Activated T-helper 9 cell treated with anti-CD3 and anti-CD28 coated beads, Interleukin-2, amount 50 U/mL, for 16 hours (primary cell): ENCODE data around the gene CEP104.

Experiments used
- DNase-seq: peaks from one replicate; pipeline ENCODE4 v3.0.0-alpha.2; 2020; ENCODE audit warnings: low read depth

Gene CEP104

DNA sequence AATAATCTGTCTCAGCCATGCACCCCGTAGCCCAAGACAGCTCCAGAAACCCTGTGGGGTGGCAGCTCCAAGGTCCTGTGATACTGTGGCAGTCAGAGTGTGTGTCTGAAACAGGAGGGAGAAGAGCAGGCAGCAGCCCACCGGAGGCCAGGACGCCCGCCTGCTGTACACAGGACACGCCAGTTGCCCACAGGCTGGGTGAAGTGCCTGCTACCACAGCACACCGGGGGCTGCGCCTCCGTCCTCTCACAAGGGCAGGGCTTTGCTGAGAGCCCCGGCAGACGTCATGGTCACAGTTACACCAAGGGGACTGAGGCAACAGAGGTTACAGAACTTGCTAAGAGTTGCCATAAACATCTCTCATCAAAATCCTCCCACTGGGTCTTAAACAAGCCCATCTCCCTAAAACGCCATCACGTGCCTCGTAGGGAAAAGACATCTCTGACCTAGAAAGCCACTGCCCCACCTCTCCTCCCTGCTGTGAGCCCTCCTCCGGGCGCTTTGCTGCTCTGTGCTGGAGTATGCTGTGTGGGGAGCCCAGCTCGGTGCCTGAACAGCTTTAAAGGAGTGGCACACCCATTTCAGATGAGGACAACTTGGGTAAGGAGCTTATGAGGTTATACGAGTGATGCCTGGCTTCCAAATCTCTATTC, 37.7 kb upstream of the CEP104 start:
- no peak for DNase-seq

DNA sequence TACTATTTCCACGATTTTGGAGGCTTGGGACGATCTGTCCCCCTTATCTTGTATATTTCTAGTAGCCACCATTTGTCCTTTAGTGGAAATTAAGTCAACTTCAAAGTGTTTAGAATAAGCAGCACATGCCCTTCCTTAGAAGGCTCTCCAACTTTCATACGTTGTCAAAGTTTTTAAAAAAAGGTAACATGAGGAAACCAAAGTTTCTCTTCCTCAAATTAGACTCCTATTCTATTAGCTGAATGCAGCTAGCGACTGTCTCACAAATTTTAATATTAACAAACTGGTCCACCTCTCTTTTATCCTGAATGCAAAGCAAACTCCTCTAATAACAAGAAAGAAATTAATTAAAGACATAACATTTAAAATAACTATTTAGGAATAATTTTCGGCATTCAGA, 36.2 kb upstream of the CEP104 start:
- no peak for DNase-seq

DNA sequence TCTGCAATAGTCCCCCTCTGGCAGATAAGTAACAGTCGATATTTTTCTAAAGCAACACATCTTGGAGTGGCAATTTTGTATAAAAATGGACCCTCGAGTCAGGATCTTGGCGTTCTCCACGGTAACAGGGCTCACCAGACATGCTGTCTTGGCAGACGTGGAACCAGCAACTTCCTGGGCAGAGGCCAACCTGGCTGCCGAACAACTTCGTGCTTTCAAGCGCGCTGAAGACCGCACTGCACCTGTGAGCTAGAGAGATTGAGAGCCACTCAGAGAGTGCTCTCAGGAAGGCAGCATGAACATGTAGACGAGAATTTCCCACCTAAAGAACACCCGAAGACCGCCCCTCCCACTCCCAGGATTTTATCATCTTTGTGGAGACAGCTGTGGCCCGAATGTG, 35.7 kb upstream of the CEP104 start:
- no peak for DNase-seq

DNA sequence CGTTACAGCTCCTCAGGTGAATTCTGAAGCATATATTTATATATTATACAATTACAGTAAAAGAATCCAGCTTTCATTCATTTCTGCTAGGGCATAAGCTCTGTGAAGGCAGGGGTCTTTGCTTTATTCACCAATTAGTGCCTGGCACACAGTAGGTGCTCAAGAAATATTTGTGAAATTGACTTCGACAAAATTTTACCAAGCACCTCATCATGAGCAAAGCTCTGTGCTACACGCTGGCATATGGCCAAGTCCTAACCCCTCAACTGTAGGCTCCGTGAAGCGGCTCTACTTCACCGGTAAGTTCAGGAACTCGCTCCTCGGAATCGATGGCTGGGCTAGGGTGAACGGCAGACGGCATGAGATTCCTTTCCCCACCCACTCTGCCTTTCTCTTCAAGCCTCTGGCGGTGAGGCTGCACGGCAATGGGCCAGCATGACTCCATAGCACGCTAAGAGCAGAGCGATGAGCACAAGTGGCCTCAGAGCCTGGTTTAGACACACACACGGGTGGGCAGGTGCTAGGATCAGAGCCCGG, 34.4 kb upstream of the CEP104 start:
- DNase-seq: no peak

DNA sequence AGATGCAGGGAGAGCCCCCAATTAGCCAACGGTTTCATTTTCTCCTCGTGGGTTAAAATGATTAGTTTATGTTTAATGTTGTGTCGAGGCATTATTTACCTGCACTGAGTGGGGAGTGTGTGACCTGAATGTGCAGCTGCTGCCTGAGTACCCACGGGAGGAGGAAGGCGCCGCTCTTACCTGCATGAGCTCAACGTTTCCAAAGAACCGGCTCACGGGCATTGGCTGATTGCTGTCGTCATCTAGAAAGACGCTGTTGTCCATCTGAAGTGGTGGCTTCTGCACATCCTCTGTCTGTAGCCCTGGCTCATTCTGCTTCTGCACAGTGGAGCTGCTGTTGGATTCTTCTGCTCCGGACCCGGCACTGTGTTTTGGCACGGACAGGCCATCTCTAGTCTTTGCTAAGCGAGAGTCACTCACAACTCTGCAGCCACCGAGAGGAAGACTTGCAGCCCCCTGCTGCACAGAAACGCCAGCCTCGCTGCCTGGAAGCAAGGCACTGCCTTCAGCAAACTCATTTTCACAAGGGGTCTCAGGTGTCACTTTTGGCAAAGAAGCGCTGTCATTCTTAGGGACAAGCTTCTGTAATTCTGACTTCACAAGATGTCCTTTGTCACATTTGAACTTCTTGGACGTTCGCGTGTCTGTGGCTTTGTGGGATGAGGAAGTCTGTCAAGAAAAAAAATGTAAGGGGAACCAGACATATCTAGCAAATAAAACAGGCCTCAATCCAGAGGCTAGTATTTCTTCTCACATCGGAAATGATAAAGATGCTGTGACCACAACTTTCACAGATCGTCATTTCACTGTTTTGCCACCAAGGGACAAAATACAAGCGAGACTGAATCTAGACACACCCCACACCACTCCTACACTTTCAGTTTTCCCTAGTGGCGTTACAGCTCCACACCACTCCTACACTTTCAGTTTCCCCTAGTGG, 33.6 kb upstream of the CEP104 start:
- DNase-seq: no peak

DNA sequence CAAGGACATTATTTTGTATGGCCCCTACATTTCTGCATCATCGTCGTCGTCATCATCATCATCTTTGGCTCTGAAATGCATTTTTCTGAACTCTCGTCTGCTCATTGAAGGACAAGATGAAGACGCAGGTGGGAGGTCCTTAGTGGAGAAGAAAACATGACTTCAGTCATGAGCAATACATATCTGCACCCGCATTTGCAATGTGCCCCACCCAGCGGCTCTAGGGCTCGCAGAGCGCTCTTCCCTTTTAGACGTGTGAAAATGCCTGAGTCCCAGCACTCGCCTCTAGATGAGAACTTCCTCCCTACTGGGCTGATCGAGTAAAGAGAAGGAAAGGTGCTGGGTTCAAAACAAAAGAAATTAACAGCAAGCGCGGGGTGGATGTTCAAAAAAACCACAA, 32.9 kb upstream of the CEP104 start:
- DNase-seq: no peak

DNA sequence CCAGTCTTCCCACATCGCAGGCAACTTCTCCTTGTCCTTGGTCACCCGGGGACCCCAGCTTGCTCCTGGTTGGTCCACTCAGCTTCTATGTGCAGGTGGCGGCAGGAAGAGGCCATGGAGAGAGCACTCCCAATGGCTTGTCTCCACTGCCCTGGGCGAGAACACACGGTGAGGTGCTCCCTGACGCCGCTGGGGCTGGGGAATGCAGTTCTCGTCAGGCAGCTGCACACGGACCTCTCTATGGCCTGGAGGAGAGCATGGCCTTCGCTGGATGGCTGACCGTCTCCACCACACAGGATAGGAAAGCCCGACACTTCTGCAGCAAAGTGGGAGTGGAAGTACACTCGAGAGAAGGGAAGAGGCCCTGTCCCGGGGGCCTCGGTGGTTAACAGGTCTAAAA, 31.3 kb upstream of the CEP104 start:
- no peak for DNase-seq

DNA sequence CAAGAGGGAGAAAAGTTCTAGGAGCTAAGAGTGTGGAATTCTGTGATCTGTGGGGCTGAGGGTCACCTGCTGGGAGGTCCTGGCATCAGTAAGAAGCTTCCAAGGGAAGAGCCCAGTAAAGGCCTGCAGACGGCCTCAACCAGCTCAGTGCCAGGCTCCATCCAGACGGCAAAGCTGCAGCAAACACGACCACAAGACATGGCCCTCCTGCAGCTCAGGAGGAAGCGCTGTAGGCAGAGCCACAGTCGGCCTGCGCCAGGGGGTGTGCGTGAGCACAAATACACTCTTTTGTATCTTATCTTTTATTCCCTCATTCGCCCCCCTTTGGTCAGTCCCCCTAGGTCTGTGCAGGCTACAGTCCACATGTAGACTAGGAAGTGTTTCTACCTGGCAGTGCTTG, 29.7 kb upstream of the CEP104 start:
- DNase-seq: no peak

DNA sequence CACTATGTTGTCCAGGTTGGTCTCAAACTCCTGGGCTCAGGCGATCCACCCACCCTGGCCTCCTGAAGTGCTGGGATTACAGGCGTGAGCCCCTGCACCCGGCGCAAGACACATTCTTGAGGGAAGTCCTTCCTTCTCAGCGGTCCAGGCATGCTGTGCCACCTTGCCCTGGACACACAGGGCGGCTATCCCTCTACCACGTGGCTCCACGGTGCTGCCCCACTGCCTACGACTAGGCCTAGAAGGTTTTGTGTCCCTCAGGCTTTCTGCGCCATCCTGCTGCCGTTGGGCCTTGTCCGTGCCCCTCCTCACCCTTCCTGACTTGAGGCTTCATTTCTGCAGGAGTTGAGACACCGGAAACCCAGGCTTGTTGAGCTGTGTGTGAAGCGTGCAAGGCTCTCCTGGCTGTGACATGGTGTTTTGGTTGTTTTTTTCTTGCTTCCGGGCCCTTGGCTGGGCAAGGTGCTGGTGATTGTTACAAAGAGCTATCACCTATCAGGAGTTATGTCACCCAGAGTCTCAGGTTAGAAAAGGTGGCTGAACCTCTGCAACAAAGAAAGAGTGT, 29.2 kb upstream of the CEP104 start:
- no peak for DNase-seq

DNA sequence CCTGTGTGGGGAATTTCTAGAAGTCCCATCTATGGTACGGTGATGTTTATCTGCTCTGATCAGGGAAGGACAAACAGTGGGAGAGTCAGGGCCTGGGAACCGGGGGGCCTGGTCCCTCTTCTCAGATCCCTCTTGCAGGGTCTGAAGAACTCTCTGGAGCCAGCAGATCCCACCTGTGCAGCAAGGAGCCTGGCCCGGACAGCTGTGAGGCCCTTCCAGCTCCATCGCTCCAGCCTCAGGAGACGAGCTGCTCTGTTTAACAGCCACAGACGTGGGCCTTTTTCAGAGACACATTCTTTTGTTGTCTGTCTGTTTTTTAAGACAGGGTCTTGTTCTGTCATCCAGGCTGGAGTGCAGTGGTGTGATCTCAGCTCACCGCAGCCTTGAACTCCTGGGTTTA, 28.6 kb upstream of the CEP104 start:
- DNase-seq: no peak

DNA sequence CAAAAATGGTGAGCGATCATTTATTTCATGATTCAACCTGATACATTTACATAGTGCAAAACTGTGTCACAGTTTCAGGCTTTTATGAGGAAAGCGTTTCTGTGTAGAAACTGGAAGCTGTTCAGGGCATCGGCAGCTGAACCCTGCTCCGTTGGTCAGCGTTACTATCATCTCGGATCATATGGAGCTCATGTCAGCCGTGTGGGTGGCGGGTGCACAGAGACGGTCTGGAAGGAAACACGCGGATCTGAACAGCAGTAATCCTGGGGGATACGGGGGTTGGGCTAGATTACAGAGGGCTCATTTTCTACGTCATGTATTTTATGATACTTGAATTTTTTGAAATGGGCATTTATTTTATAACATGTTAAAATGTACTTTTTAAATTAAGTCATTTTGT, 28.0 kb upstream of the CEP104 start:
- no peak for DNase-seq

DNA sequence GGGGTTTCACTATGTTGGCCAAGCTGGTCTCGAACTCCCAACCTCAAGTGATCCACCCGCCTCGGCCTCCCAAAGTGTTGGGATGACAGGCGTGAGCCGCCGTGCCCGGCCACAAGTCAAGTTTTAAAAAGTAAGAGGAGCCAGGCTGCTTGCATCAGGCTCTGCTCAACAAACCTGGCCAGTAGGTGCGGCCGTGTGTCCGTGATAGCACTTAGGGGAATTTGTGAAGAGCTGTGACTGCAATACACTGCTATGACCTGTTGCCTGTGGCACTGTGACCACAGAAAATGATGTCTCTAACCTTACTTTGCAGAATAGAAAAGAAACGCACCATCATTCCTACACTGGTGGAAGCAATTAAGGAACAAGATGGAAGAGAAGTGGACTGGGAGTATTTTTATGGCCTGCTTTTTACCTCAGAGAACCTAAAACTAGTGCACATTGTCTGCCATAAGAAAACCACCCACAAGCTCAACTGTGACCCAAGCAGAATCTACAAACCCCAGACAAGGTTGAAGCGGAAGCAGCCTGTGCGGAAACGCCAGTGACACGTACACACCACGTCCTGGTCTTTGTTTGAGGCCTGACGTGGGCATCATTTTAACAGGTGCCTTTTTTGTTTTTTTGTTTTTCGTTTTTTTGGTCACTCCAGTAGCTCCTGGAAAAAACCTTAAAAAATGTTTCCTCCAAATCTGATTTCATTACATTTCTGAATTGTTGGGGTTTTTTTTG, 26.3 kb upstream of the CEP104 start:
- no peak for DNase-seq

DNA sequence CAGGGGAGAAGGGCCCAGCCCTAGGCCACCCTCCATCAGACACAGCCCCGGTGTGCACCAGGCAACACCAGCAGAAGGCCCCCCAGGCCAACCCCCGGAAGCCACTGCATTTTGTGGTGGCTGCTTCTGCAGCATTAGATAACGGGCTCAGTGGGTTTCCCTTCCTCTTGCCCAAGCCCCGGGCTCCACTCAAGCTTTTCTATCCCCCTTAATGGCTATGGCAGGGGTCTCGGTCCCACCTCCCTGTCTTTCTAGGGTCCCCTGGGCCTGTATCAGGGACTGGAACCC, 24.1 kb upstream of the CEP104 start:
- DNase-seq: no peak

DNA sequence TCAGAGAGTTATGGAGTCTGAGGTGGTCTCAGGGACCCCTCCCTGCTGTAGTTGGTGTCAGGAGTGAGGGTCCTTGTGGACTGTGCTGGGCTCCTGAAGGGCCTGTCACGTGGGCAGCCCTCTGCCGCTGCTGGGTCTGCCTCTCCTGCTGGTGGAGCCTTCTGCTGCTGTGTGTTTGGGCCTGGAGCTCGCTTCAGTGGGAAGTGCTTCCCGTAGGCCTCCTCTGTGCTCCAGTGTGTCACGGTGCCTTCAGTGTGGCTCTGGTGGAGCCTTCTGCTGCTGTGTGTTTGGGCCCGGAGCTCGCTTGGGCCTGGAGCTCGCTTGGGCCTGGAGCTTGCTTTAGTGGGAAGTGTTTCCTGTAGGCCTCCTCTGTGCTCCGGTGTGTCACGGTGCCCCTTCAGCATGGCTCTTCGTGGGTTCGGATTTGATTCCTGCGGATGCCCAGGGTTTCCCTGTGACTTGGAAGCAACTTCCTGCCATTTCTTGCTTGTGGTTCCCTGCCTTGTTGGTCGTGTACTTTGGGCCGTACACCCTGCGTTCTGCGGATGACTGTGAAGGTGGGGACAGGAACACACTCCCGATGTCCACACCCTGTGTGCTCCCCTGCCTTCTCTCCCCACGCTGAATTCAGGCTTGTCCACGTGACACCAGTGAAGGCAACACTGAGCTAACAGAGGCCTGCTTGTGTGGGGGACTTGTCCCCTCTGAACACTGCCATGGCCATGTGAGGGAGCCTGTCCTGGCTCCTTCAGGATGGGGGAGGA, 23.6 kb upstream of the CEP104 start:
- no peak for DNase-seq

DNA sequence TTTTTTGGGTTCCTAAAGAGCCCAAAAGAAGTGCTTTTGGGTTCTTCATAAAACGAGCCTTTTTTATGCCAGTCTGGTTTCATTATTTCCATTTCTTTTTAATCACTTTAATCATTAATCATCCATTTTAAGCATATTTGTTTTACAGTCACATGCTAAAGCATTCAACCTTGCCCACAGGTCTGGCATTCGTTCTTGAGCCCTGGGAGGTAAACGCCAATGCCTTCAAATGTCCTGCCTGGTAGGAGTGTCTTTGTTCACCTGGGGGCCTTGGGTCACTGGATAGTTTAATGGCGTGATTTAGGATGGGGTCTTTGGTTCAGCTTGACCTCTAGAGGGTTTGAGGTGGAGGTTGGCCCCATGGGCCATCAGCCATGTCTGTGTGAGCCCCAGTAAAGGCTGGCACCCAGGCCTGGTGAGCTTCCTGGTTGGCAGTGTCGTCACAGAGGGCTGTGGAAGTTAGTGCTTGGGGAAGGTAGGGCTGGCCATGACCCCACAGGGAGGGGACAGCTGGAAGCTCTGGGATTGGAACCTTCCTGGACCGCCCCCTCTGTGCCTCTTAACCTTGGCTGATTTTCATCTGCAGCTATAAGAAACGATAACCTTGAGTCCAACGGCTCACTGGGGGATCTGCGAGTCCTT, 22.9 kb upstream of the CEP104 start:
- no peak for DNase-seq

DNA sequence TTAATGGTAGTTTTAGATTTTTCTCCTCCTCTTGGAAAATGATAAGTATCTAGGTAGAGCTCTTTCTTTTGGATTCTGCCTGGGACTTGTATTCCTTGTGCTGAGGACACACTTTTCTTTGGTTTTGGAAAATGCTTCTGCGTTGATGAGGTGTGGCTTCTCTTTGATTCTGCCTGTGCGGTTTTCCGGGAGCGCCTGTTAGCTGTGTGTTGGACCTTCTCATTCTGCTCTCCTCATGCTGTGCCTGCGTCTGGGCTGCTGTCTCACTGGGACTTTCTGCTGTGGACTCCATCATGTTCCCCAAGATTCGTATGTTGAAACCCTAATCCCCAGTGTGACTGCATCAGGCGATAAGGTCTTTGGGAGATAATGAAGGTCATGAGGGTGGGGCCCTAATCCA, 22.1 kb upstream of the CEP104 start:
- no peak for DNase-seq

DNA sequence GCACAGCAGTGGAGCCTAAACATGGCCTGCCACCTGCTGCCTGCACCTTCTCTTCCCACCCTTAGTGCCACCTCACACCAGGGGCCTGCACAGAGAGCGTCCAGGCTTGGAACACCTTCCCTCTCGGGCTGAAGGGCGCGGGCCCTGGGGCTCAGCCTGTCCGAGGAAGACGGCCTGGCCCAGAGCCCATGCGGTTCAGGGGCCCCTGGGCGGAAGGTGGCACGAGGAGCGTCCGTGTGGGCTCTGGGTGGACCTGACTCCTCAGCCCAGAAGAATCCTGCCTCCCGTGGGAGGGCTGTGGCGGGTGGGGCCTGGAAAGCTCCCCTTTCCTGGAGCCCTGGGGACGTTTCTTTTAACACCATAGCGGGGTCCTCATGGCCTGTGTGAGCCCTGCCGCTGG, 19.7 kb upstream of the CEP104 start:
- DNase-seq: no peak

DNA sequence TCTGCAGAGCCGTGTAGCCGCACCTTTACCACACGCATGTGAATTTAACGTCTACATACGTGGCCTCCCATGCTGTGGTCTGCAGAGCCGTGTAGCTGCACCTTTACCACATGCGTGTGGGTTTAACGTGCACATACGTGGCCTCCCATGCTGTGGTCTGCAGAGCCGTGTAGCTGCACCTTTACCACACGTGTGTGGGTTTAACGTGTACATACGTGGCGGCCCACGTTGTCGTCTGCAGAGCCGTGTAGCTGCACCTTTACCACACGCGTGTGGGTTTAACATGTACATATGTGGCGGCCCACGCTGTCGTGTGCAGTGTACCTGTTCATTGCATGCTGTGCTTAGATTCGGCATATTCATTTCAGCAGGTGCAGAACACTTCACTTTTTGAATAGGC, 17.7 kb upstream of the CEP104 start:
- DNase-seq: no peak

DNA sequence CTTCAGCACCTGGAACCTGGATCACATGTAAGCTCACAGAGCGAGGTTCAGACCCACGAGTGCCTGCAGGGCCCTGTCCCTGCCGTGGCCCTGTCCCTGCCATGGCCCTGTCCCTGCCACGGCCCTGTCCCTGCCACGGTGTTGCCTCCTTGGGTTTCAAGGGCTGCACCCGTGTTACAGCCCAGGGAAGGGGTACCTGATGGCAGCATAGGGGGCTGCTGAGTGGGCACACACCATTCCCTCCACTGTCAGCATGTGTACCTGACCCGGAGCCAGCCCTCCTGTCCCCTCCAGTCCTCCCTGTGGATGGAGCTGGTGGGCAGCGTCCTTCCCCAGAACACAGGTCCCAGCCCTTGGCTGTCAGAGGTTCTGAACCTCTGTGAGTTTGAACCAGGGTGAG, 15.5 kb upstream of the CEP104 start:
- no peak for DNase-seq

DNA sequence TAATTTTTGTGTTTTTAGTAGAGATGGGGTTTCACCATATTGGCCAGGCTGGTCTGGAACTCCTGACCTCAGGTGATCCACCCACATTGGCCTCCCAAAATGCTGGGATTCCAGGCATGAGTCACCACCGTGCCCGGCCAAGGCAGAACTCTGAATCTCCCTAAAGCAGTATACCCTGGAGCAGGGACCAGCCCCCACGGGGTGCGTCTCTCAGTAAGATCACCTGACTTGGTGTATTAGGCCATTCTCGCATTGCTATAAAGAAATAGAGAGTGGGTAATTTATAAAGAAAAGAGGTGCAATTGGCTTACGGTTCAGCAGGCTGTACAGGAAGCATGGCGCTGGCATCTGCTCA, 14.4 kb upstream of the CEP104 start:
- no peak for DNase-seq

DNA sequence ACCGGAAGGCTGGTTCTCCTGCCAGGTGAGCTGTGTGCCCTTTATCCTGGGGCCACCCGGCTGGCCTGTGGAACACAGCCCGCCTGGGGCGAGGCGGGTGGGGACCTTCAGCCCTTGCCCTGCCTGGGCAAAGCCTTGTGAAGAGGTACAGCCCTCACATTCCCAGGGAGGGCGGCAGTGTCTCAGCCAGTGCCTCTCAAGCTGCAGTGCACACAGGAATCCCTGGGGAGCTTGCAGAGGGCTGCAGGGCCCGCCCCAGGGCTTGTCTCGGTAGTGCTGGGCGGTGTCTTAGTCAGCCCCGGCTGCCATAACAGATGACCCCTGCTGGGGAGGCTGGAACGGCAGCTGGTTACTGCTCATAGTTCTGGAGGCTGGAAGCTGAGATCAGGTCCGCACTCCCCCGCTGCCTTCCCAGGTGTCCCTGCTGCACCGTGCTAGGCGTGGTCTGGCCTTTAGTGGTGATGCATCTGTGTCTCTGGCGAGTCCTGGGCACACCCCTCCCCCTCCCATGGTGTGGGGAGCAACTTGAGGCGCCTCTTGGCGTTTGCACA, 12.8 kb upstream of the CEP104 start:
- no peak for DNase-seq
